GM15510 (cell line): Measurements from ENCODE around the gene ZBTB22.

Source experiments
- POLR2A ChIP-seq: IDR thresholded peaks from 3 replicates; pipeline ENCODE4 v1.6.1; 2011; ENCODE audit warnings: borderline replicate concordance; ENCODE audit not compliant: insufficient read length; ENCODE audit errors: extremely low read depth

Gene ZBTB22

GRCh38 chr6:33273924-33274902 is 43.3 kb downstream of the ZBTB22 start:
- no peak for TF ChIP-seq POLR2A

GRCh38 chr6:33273129-33273923 is 44.2 kb downstream of the ZBTB22 start:
- no peak for TF ChIP-seq POLR2A

DNA sequence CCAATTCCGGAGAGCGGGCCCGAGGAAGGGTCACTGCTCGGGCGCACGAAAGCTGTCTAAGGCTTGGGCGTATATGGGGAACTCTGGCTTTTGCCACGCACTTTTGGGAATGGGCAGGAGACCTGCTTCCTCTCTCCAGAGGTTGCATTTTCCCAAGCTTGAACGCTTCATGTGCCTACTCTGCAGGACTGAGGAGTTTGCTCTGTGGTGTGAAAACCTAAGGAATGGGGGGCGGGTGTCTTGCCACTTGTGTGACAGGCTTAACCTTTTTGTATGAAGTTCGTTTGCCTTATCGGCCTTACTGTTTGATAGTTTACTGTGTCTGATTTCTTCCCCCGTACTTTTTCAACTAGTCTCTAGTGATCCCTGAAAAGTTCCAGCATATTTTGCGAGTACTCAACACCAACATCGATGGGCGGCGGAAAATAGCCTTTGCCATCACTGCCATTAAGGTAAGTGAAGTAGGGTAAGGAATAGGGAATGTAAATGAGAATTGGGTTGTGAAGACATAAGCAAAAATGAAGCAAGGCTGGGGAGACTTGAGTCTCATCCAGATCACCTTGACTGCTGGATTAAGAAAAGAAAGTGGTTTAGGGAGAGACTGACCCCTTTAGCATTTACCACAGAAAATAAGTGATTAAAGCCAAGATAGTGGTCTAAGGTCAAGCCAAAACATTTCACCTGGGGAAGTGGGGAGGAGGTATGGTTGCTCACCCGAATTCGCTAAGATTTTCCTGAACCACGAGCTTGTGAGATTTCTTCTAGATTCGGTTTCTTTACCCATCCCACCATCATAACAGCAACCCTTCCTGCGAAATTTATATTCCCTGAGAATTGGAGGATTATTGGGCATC is 45.0 kb downstream of the ZBTB22 start:
- TF ChIP-seq POLR2A, result no peak

DNA sequence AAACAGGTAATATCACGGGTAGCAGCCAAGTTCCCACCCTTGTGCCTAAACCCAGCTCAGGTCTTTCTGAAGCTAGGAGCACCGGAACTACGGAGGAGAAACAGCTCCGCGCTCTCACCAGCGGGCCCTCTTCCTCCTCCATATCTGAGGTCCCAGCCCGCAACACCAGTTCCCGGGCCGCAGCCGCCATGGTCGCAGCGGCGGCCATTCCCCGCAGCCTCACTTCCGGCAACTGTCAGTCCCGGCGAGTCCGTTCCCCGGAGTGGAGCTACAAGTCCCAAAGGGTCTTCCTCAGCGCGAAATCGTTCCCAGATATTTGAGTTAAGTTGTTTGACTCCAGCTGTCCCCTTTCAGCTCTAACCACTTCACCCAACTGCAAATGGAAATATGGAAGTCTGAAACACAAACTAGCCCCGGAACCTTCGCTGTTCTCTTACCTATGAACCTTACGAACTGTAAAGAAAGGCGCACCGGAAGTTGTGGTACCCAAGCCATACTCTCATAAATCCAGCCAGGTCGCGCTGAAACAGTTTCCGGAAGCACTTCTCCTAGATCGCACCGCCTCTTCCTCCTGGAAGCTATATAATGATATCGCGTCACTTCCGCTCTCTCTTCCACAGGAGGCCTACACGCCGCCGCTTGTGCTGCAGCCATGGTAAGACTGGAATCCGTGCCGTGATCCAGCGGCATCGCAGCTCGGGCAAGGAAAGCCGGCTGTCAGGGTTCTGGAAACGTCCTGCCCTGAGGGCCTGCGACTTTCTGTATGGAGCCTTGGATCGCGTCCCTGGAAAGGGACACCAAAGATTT is 45.9 kb downstream of the ZBTB22 start, which contains the start of the genes RPS18 and VPS52:
TSS of gene RPS18 (plus strand) at position 608 of the 807 bp plus-strand sequence. CDS start at position 653, 45 bp downstream.
TSS of gene VPS52 (minus strand) at position 409 of the 807 bp plus-strand sequence. CDS start at position 208, 201 bp downstream.
- TF ChIP-seq POLR2A, result peak; percentile 98

- TF ChIP-seq POLR2A, result no peak
These were observed 46.5 kb downstream of the ZBTB22 start for GRCh38 chr6:33271117-33271467.
